ENCODE data around the gene DDX49. TPM values are rescaled to one million over a fixed set of nuclear protein-coding genes. Genes with fewer than 3 reads are reported as not detected.

The DDX49 gene
- total RNA-seq, 1 donor from 2014 or later = 54.9 TPM

DNA sequence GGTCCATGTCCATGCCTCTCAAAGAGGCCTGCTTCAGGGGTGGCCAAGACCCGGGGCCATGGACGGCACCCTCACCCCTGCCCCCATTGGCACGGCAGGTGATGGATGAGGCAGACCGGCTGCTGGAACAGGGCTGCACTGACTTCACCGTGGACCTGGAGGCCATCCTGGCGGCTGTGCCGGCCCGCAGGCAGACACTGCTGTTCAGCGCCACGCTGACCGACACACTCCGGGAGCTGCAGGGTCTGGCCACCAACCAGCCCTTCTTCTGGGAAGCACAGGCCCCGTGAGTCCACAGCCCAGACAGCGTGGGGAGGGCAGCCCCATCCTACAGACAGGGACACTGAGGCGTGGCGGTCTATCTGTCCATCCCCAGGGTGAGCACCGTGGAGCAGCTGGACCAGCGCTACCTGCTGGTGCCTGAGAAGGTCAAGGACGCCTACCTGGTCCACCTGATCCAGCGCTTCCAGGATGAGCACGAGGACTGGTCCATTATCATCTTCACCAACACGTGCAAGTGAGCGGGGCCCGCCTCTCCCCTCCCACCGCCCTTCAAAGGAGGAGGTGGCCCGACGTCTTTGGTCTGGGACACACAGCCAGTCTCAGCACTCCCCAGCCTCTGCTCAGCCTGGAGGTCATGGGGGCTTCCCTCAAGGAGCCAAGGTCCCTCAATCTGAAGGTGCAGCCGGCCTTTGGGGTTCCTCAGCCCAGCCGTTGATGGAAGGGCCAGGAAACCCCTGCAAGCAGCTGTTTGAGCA is 2.9 kb downstream of the DDX49 start:
- Mint-ChIP-seq H3K9me3 (no peaks in the 10 kb centered on the region), H3K27ac (ENCODE audit: unreplicated experiment) (peak overlapping the region; percentile 90), H3K4me3 (peak overlapping the region; percentile 82), H3K36me3 (ENCODE audit: low read depth) (peaks cover 2% of the 10 kb centered on the region), H3K27me3 (ENCODE audit: low read depth) (peaks cover 3% of the 10 kb centered on the region), H3K4me1 (peaks cover 23% of the 10 kb centered on the region)
- no peak for TF ChIP-seq CTCF (conservative IDR thresholded peaks at IDR 0.05)
- no peak for DNase-seq (ENCODE audit: low read depth, low spot score)

GRCh38 chr19:18924684-18925213 is 5.2 kb downstream of the DDX49 start:
- Mint-ChIP-seq H3K27ac (ENCODE audit: unreplicated experiment) (no peak overlapping the region), H3K9me3 (no peaks in the 10 kb centered on the region), H3K27me3 (ENCODE audit: low read depth) (no peaks in the 10 kb centered on the region), H3K4me1 (peaks cover 7% of the 10 kb centered on the region), H3K36me3 (ENCODE audit: low read depth) (peaks cover 2% of the 10 kb centered on the region), H3K4me3 (peak overlapping the region; percentile 81)
- TF ChIP-seq CTCF (conservative IDR thresholded peaks at IDR 0.05) = no peak
- no peak for DNase-seq (ENCODE audit: low read depth, low spot score)

GRCh38 chr19:18928018-18928805 is 8.7 kb downstream of the DDX49 start:
- H3K4me1 Mint-ChIP-seq = peaks cover 9% of the 10 kb centered on the region
- H3K27me3 Mint-ChIP-seq (ENCODE audit: low read depth) = peaks cover 3% of the 10 kb centered on the region
- peaks cover 2% of the 10 kb centered on the region for H3K36me3 Mint-ChIP-seq (ENCODE audit: low read depth)
- DNase-seq (ENCODE audit: low read depth, low spot score) = no peak
- TF ChIP-seq CTCF (conservative IDR thresholded peaks at IDR 0.05) = no peak
- H3K27ac Mint-ChIP-seq (ENCODE audit: unreplicated experiment) = no peak overlapping the region
- H3K9me3 Mint-ChIP-seq = no peaks in the 10 kb centered on the region
- no peak overlapping the region for H3K4me3 Mint-ChIP-seq

GRCh38 chr19:18929311-18929710 is 9.8 kb downstream of the DDX49 start:
- no peak overlapping the region for H3K4me3 Mint-ChIP-seq
- peaks cover 17% of the 10 kb centered on the region for H3K4me1 Mint-ChIP-seq
- H3K9me3 Mint-ChIP-seq = no peaks in the 10 kb centered on the region
- H3K27ac Mint-ChIP-seq (ENCODE audit: unreplicated experiment) = no peak overlapping the region
- peaks cover 7% of the 10 kb centered on the region for H3K36me3 Mint-ChIP-seq (ENCODE audit: low read depth)
- H3K27me3 Mint-ChIP-seq (ENCODE audit: low read depth) = peaks cover 3% of the 10 kb centered on the region
- no peak for TF ChIP-seq CTCF (conservative IDR thresholded peaks at IDR 0.05)
- no peak for DNase-seq (ENCODE audit: low read depth, low spot score)

GRCh38 chr19:18931316-18932162 is 12.0 kb downstream of the DDX49 start:
- H3K36me3 Mint-ChIP-seq (ENCODE audit: low read depth) = peaks cover 6% of the 10 kb centered on the region
- H3K4me3 Mint-ChIP-seq = no peak overlapping the region
- H3K4me1 Mint-ChIP-seq = peaks cover 17% of the 10 kb centered on the region

More at GRCh38 chr19:18931316-18932162, 12.0 kb downstream of the DDX49 start:
- no peak for TF ChIP-seq CTCF (conservative IDR thresholded peaks at IDR 0.05)
- no peaks in the 10 kb centered on the region for H3K9me3 Mint-ChIP-seq
- DNase-seq (ENCODE audit: low read depth, low spot score) = no peak
- no peak overlapping the region for H3K27ac Mint-ChIP-seq (ENCODE audit: unreplicated experiment)
- peaks cover 3% of the 10 kb centered on the region for H3K27me3 Mint-ChIP-seq (ENCODE audit: low read depth)

All from neural crest cell (in vitro differentiated cells).